Measurements from ENCODE around the gene GPRASP3. TPM values are rescaled to one million over a fixed set of nuclear protein-coding genes. Genes with fewer than 3 reads are reported as not detected.

The GPRASP3 gene, protein sequence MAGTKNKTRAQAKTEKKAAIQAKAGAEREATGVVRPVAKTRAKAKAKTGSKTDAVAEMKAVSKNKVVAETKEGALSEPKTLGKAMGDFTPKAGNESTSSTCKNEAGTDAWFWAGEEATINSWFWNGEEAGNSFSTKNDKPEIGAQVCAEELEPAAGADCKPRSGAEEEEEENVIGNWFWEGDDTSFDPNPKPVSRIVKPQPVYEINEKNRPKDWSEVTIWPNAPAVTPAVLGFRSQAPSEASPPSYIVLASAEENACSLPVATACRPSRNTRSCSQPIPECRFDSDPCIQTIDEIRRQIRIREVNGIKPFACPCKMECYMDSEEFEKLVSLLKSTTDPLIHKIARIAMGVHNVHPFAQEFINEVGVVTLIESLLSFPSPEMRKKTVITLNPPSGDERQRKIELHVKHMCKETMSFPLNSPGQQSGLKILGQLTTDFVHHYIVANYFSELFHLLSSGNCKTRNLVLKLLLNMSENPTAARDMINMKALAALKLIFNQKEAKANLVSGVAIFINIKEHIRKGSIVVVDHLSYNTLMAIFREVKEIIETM
- total RNA-seq, result 5.5 and 6.5 TPM in 2 replicates

DNA sequence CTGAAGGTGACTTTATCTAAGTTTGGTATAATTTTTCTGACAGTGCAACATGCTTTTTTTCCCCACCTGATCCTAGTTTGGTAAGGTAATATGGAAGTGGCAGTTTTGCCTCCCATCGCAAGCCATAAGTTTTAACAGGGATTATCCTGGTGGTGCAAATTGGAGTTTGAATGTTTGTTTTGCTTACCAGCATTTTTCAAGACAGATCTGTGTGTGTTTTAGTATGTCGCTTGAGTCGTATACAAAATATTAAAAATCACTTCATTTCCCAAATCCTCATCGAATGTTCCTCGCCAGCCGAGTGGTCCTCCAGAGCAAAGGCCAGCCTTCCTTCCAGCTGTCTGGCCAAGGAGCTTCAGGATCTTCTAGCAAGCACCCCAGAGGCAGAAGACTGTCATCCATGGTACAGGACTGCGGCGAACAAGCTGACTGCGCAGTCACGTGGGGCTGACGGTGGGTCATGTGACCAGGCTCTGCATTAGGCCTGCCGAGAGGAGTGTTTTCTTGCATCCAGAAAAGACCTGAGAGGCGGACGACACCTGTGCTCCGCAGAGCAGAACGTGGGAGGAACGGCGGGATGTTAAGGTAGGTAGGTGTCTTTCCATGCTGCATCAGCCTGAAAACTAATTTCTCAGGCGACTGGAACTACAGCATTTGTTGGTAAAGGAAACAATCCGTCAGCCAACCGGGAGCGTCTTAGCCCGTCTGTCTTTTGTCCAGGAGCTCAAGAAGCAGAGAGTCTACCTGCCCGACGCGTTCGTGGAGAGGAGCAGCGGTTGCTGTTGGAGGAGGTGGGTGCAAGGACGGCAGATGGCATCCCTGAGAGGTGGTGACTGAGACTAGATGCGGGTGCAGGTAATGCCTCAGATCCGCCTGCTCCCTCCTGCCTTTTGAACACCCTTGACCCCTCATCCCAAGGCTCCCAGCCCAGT lies at the start of gene GPRASP3:
TSS of gene GPRASP3 (plus strand) at position 507 of the 932 bp plus-strand sequence. CDS start 28,253 bp downstream, outside the sequence.

DNA sequence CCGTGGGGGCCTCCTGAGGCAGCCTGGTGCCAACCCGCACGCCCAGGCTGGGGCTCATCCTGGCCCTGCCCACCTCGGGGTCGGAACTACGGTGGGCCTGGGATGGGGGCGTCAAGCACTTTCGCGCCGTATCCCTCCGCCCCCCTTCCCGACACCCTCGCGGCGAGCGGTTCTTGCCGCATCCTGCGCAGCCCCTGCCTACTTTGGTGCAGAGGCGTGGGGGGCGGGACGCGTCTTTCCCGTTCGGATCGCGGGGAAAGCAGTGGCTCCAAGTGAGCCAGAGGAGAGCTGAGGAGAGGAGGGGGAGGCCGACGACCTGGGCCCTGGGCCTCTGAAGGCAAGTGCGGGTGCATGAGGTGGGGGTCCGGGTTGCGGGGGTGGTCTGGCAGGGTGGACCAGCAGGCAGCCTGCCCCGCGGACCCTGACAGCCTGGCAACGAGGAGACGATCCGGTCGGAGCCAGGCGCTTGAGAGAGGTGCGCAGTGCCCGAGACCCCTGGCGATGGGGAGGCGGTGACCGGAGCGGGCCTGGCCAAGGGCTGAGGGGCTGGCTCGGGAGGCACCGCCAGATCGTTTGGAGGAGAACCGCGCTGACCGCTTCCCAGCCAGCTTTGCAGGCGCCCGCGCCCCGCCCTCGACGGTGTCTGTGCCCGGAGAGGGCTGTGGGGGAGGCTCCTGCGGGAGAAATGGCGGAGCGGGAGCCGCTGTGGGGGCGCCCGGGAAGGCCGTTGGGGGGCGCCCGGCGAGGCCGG lies 8.2 kb upstream of the GPRASP3 start, which contains the start of gene GPRASP2:
TSS of gene GPRASP2 (plus strand) at position 233 of the 751 bp plus-strand sequence. CDS start 2,422 bp downstream, outside the sequence.

Small RNAs within 50 kb of the gene (small RNA-seq; reads per million reads assigned to genes)
- gene RNU6-589P, result not detected

Other genes starting within 250 kb of the GPRASP3 start
- 0.16 TPM in 1 of 2 replicates, not detected in the other for gene TCP11X2, start 248.9 kb upstream of the GPRASP3 start, total RNA-seq
- 0.32 and 1.3 TPM in 2 replicates for gene TMSB15A, start 204.0 kb upstream of the GPRASP3 start, total RNA-seq
- gene ARMCX5, start 121.2 kb upstream of the GPRASP3 start, total RNA-seq, result 10.8 and 18.8 TPM in 2 replicates
- 3.4 and 4.4 TPM in 2 replicates for gene GPRASP1, start 69.3 kb upstream of the GPRASP3 start, total RNA-seq
- gene GPRASP2, start 8.3 kb upstream of the GPRASP3 start, total RNA-seq, result 13.7 and 15.6 TPM in 2 replicates
- gene RAB40AL, start 216.5 kb downstream of the GPRASP3 start, total RNA-seq, result 0.73 and 0.81 TPM in 2 replicates

All from hair follicle dermal papilla cell (primary cell).